ENCODE data around the gene SLC7A9.

DNA sequence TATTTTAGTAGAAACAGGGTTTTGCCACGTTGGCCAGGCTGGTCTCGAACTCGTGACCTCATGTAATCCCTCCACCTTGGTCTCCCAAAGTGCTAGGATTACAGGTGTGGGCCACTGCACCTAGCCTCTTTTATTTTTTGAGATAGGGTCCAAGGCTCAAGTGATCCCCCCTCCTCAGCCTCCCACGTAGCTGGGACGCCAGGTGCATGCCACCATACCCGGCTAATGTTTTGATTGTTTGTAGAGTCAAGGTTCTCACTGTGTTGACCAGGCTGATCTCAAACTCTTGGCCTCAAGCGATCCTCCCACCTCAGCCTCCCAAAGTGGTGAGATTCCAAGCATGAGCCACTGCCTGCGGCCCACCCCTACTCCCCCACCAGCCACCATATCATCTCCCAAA, 6.3 kb downstream of the SLC7A9 start:
- TF ChIP-seq POLR2A (IDR thresholded peaks at IDR 0.05), result no peak
- TF ChIP-seq, protein P1, sequence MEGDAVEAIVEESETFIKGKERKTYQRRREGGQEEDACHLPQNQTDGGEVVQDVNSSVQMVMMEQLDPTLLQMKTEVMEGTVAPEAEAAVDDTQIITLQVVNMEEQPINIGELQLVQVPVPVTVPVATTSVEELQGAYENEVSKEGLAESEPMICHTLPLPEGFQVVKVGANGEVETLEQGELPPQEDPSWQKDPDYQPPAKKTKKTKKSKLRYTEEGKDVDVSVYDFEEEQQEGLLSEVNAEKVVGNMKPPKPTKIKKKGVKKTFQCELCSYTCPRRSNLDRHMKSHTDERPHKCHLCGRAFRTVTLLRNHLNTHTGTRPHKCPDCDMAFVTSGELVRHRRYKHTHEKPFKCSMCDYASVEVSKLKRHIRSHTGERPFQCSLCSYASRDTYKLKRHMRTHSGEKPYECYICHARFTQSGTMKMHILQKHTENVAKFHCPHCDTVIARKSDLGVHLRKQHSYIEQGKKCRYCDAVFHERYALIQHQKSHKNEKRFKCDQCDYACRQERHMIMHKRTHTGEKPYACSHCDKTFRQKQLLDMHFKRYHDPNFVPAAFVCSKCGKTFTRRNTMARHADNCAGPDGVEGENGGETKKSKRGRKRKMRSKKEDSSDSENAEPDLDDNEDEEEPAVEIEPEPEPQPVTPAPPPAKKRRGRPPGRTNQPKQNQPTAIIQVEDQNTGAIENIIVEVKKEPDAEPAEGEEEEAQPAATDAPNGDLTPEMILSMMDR (IDR thresholded peaks at IDR 0.05), result no peak
